NCI-H446 treated with DMSO at 0.1 percent for 48 hours (cell line): ENCODE measurements around the gene MAPK6.
"Not testable (repeated sequence)": the region's sequence is repeated elsewhere in the genome, so short reads cannot be mapped to it uniquely, and the experiment has no call there.

ENCODE experiments used
- DNase-seq: peaks from one replicate; lab custom pipeline; 2025; lab: John Stamatoyannopoulos, UW

MAPK6 gene

DNA sequence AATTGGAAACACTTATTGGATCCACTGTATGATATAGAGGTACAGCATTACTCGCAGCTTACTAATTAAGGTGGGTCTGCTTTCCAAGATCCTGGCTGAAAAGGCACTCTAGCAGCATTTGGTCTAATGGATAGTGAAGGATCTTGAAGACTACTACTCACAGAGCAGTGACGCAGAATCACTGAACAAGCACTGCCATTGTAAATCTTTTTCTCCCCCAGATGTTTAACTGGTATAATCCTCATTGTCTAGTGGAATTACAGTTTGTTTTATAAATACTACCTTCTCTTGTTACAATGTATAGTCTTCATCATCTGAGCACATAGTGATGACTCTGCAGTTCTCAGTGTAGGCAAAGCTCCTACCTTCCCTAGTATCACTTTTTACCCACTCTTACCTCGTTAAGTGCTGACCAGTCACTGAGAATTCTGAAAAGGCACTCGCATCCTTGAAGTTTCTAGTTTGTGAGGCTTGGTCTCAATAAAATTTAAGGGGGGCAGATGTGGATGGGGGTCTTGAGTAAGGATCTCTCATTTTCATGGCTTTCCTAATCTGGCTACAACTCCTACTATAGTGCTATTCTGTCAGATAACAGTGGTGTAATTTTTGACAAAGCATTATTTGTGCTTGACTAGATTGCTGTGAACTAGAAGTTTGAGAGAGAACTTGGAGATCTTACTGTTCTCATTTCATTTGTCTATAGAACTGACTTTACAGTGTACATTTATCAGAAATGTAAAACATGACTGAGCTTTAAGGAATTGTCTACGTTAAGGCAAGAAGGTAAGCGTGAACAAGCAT is 23.2 kb downstream of the MAPK6 start:
- no peak for DNase-seq

DNA sequence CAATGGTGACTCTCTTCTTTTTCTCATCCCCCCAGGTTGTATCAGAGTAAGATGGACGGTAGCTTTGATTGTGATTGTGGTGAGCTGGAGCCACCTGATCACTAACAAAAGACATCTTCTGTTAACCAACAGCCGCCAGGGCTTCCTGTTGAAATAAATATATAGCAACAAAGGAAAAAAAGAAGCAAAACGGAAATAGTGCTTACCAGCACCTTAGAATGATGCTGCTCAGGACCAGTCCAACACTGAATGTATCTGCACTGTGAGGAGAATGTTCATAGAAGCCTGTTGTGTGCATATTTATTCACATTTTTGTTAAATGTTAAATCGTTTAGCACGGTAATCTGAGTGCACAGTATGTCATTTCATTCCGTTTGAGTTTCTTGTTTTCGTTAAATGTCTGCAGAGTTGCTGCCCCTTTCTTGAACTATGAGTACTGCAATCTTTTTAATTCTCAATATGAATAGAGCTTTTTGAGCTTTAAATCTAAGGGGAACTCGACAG is 26.8 kb downstream of the MAPK6 start:
- not testable (repeated sequence) for DNase-seq

DNA sequence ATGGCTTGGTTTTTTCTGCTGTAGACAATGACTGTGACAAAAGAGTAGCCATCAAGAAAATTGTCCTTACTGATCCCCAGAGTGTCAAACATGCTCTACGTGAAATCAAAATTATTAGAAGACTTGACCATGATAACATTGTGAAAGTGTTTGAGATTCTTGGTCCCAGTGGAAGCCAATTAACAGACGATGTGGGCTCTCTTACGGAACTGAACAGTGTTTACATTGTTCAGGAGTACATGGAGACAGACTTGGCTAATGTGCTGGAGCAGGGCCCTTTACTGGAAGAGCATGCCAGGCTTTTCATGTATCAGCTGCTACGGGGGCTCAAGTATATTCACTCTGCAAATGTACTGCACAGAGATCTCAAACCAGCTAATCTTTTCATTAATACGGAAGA is 27.5 kb downstream of the MAPK6 start:
- DNase-seq = not testable (repeated sequence)

DNA sequence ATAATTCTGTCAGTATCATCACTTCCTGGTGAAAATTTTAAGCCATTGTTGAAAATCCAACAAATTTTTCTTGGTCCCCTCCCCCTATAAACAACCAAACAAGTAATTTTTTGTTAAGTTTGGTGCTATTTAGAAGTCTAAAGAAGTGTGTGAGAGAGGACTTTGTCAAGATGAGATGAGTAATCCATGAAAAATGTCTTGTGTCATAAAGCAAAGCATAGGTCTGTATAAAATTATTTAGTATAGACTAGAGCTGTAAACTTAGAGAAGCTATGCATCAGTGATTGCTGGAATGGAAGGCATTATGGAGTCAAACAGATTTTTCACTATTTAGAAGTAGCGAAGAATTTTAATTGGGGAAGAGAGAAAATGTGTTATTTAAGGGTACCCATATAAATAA is 31.4 kb downstream of the MAPK6 start:
- no peak for DNase-seq

DNA sequence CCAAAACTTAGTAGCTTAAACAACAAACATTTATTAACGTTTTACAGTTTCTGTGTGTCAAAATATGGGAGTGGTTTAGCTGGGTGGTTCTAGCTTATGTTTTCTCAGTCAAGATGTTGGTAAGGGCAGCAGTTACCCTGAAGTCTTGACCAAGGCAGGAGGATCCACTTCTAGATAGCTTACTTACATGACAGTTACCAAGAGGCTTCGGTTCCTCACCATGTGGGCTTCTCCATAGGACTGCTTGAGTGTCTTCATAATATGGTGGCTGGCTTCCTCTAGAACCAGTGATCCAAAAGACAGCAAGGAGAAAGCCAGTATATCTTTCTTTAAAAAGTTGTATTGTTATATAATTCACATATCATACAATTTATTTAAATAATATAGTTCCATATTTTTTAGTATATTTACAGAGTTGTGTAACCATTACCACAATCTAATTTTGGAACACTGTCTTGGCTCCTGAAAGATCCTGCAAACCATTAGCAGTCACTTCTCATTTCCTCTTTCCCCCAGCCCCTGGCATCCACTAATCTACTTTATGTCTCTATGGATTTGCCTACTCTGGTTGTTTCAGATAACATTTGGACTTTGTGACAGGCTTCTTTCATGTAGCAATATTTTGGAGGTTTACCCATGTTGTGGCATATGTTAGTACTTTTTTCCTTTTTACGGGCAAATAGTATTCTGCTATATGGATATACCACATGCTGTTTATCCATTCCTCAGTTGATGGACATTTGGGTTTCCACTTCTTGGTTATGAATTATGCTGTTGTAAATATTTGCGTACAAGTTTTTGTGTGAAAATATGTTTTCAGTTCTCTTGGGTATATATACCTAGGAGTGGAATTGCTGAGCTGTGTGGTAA is 33.3 kb downstream of the MAPK6 start:
- no peak for DNase-seq

DNA sequence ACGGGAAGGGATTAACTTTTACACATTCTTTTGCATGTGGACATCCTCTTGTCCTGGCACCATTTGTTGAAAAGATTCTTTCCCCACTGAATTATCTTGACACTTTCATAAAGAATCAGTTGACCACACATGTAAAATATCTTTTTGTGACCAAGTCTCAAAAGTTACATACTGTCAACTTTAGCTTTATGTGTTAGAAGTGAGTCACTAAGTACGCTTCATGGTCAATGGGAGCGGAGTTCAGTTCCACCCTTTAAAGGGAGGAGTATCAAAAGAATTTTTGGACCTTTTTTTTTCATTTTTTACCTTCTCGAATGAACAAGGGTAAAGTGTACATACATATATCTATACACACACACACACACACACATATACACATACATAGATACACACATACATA is 35.4 kb downstream of the MAPK6 start:
- DNase-seq = no peak

DNA sequence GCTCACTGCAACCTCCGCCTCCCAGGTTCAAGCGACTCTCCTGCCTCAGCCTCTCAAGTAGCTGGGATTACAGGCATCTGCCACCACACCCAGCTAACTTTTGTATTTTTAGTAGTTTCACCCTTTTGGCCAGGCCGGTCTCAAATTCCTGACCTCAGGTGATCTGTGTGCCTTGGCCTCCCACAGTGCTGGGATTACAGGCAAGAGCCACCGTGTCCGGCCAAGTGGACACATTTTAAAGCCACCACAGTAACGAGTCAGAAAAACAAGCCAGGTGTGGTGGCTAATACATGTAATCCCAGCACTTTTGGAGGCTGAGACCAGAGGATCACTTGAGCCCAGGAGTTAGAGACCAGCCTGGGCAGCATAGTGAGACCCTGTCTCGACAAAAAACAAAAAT is 35.8 kb downstream of the MAPK6 start:
- DNase-seq = not testable (repeated sequence)

DNA sequence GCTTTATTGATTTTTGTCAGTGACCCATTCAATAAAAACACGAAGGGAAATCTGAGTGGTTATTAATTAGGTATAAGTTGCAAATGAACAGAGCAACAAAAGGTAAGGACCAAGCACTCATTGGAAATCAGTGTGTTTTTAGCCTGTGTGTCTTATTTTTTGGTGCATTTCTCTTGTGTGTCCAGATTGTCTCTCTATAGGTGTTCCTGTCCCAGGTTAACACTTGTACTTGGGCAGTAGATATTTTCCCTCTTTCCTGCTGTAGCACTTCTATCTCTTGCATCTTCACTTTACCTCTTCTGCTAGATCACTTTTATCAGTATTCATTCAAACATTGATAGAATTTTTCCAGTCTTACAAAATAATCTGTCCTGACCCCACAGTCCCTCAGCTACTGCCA is 37.0 kb downstream of the MAPK6 start:
- DNase-seq = no peak

DNA sequence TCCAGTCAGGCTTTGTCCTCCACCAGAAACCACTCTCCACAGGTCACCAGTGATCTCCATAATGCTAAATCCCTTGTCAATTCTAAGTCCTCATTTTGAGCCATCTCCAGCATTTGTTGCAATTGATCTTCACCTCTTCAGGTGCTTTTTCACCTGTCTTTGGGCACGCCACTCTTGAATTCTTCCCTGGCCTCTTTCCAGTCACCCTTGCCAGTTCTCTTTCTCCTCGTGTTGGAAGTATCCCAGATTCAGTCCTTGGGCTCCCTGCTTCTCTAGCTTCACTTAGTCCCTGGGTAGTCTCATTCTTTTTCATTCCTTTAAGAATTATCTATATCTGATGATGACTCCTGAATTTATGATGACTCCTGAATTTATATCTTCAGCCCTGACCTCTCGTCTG is 37.5 kb downstream of the MAPK6 start:
- DNase-seq = no peak

DNA sequence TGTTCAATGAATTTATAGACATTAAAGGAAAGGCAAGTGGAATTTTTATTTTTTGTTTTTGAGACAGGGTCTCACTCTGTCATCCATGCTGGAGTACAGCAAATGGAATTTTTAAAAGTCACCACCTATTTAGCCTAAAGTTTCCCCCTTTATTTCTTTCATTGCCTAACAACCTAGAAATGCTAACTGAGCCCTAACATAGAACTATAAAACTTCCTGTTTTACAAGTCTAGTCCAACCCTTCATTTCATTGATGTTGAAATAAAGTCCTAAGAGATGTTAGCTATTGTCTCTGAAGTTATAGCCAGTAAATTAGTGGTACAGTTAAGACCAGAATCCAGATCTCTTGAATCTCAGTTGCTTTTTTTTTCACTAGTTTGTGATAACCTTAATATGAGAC is 39.0 kb downstream of the MAPK6 start:
- DNase-seq = no peak

DNA sequence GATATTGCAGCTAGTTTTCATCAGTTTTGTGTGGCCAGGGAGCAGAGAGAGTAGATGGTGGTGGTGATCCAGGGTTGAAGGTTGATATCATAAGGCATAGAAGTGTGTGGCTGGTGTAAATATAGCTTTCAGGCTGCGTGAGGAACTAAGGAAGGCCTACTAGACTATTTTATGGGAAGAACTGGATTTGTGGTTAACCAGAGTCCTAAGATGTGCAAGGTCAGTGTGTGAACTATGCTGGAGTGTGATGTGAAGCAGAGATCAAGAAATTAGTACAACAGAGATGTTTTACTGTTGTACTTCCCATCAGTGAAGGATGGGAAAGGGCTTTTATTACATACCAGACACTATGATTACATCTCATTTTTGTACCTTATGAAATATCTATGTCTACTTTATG is 41.5 kb downstream of the MAPK6 start:
- DNase-seq = no peak

DNA sequence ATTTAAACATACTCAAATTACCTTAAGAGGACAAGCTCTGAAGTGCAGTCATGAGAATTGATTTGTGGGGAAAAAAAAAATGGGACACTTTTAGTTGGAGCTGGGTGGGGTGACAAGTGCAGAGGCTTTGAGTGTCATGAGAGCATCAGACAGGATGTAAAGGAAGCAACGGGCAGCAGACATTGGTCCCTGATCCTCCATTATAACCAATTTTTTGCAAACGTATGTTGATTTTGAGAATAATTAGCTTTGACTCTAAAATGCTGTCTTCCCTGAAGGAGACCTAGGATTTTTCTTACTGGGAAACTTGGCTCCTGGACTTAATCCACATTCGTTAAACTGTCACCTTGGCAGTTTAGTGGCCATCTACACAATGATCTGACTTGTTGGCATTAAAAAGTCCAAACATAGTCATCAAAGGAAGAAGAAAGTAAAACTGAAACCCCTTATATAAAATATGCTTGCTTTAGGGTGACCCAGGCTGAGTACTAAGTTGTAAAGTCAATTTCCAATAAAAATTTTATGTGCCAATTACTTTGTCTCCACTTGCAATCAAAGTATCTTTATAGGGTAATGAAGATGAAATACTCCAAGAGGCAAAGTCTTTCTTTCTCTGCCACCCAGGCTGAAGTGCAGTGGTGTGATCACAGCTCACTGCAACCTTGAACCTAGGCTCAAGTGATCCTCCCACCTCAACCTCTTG is 48.0 kb downstream of the MAPK6 start:
- DNase-seq = no peak

DNA sequence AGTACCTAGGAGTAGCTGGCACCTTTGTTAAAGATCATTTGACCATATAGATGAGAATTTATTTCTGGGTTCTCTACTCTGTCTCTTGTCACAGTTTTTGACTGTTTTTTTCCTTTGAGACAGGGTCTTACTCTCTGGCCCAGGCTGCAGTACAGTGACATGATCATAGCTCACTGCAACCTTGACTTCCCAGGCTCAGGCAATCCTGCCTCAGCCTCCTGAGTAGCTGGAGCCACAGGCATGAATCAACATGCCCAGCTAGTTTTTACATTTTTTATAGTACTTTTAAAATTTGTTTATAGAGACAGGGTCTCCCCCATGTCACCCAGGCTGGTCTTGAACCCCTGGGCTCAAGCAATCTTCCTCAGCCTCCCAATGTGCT is 48.5 kb downstream of the MAPK6 start:
- no peak for DNase-seq

DNA sequence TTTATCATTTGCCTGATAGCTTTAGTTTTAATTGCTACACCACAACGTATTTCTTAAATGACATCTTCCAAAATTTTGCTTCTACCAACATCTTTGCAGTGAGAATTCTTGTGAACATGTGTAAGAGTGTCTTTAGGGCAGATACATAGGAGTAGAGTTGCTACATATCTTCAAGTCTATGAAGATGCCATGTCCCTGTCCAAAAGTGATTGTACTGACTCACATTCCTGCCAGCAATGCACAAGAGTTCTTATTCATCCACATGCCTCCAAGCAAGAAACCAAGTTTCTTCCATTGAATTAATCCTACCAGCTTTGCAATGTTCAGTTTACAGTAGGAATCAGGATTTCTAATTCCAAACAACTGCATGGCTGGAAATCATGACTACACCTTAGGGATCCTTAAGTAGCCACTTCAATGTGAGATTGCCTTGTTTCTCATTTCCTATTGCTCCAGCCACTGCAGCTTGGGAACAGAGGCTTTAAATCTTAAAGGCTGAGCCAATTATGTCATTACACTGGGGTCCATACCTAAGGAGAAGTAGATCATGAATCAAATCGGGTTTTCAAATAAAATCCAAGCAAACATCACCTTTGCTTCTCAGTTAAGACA is 49.1 kb downstream of the MAPK6 start:
- DNase-seq = no peak

DNA sequence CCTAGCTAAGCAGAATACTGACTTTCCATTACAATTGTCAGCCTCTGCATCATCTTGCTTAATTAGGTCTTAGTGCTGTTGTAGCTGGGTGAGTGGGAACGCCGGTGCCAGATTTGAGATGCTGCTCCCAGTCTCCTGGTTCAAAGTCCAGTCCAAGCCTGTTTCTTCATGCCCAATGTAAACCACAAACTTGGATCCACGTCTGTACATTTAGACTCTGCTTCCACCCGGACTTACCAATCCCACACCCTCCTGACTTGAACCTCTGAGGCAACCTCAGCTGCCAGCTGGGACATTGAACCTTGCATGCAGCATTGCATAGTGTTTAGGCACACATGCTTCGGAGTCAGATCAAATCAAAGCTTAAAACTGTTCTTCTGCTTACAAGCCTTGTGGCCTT is 50.5 kb downstream of the MAPK6 start:
- DNase-seq = no peak

DNA sequence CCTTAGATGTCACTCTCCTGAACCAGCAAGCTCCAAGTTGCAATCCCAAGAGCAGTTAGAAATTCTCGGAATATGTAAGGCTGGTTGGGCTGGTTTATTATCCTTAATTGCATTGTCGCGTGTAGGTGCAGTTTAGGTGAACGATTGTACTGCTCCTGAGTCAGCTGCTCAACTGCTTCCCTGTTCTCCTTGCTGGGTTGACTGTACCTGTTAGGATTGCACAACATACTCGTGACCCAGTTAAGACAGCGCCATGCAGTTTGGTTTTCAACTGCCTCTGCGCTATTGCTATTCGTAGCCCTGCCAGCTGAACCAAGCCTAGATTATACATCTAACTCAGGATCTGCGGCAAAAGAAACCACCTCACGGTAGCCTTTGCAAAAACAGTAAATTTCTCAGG is 52.6 kb downstream of the MAPK6 start:
- no peak for DNase-seq

DNA sequence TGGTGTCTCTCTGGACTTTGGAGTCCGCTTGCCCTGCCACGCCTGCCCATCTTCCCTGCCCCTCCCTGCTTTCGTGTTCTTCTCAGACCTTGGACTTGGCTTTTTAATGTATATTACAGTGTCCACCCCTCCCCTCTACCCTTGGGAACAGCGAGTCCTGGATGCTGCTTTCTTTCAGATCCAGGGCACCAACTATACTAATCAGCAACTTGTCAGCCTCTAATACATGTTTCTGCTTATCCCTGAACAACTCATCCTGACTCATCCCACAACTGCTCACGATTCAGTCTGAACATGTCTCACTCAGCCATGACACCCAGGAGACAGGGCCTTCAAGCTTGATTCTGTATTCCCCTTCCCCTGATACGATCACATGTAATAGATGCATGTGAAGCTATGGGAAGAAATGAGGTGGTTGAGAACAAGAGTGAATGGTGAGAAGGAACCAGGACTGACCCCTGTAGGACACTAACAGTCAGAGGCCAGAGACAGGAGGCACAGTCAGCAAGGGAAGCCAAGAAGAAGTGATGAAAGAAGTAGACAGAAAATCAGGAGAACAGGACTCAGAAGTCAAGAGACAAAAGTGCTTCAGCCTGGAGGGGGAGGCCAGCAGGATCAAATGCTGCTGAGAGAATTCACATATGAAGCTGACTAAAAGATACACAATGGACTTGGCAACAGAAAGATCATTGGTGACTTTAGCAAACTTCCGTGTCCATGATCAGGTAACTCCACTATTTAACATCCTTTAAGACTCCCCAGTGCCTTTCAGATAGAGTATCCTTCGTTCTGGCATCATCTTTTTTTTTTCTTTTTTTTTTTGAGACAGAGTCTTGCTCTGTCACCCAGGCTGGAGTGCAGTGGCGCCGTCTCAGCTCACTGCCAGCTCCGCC is 58.1 kb downstream of the MAPK6 start:
- no peak for DNase-seq

DNA sequence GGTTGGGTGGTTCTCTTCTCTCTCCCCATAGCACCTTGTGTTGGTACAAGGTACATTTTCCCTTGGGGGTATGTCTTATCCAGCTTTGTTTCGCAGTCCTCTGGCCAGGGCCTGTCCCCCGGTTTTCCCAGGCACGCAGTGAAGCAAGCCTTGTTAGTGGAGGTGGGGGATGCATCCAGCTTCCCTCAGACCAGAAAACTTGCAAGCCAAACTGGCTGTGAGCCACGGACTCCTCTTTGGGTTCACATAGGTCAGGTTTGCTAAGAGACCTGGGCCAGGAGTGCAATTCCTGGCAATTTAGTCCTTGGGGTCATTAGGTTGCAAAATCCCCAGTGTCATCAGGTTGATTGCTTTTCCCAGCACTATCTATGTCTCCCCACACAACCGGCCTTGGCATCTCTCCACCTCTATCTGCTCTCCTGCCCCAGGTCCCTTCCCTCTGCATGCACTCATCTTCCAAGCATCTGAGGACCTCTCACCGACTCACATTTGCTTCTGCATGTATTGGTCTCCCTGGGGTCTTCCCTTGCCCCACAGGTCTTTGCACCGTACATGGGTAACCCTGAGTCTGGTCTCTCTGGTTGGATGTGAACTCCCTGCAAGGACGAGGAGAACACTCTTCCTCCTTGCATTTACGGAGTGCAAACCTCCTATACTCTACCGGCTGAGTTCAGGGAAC is 59.3 kb downstream of the MAPK6 start:
- no peak for DNase-seq

DNA sequence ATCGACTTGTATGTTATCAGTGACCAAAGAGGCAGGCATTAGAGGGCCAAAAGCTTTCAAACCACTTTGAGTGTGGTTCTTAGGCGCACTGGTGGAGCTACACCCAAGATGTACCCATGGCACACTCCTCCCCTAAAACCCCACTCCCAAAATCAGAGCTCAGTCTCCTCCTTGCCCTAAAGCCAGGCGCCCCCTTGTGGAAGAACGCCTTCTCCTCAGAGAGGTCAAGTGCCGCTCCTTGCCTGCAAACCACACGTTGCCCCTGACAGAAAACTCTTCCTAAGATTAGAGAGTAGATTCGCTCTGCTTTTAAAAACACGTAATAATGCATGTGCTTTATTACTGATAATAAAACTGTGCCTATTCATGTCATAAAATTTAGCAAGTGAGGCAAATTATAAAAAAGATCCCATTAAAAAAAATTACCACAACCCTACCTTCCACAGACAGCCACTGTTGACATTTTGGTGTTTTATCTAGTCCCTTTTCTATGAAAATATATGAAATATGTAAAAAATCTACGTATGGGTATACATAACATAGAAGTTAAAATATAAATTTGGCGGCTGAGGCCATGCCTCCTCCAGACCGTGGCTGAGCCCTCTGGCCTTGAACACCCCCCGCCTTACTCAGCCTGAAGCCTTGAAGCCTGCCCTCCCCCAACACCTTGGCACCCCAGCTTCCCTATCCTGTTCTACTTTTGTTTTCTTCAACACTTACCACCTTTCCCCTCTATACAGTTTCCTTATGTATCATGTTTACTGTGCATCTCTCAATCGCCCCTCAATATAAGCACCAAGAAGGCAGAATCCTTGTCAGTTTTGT is 60.1 kb downstream of the MAPK6 start:
- DNase-seq = no peak

DNA sequence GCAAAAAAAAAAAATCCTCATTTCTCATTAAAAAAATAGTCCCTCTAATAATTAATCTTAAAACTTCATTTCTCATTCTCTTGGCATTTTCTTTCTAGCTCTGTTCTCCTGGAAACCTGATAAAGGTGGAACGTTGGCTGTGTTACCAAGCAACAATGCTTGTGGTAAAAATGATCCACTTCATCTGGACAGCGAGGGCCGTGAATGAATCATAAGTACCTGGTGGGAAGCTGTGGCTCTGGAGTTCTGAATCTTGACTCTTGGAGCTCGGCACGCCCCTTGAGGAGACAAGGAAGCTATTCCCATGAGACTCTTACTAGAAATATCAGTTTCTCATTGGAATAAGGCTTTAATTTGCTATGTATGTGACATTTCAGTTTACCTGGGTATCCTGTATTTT is 61.0 kb downstream of the MAPK6 start:
- no peak for DNase-seq
